Activated naive CD4-positive, alpha-beta T cell treated with anti-CD3 and anti-CD28 coated beads, Interleukin-2, amount 10 ng/mL, durations not matched to agents 7 days and 5 days (primary cell): Measurements from ENCODE around the gene GAS7.

ENCODE experiments used
- CTCF ChIA-PET: fragments of 350-600 bp; sonication (Branson Sonifier 250); formaldehyde crosslinking; loops from one replicate; lab custom pipeline; 2021; ENCODE audit warnings: antibody characterized with exemption; lab: Charles Lee
- DNase-seq: peaks from one replicate; pipeline ENCODE4 v3.0.0-alpha.2; 2020
- H3K27ac Mint-ChIP-seq: one replicate; pipeline ENCODE4 v1.8.0; 2021; ENCODE audit warnings: mild to moderate bottlenecking, moderate library complexity, mixed read lengths
- H3K27me3 Mint-ChIP-seq: one replicate; pipeline ENCODE4 v1.8.0; 2021; ENCODE audit warnings: mild to moderate bottlenecking, mixed read lengths
- H3K36me3 Mint-ChIP-seq: one replicate; pipeline ENCODE4 v1.8.0; 2021; ENCODE audit warnings: mixed read lengths
- H3K4me1 Mint-ChIP-seq: one replicate; pipeline ENCODE4 v1.8.0; 2021; ENCODE audit warnings: mixed read lengths
- H3K4me3 Mint-ChIP-seq: one replicate; pipeline ENCODE4 v1.8.0; 2021; ENCODE audit warnings: mild to moderate bottlenecking, moderate library complexity, mixed read lengths
- H3K9me3 Mint-ChIP-seq: one replicate; pipeline ENCODE4 v1.8.0; 2021; ENCODE audit warnings: mixed read lengths

Gene GAS7

DNA sequence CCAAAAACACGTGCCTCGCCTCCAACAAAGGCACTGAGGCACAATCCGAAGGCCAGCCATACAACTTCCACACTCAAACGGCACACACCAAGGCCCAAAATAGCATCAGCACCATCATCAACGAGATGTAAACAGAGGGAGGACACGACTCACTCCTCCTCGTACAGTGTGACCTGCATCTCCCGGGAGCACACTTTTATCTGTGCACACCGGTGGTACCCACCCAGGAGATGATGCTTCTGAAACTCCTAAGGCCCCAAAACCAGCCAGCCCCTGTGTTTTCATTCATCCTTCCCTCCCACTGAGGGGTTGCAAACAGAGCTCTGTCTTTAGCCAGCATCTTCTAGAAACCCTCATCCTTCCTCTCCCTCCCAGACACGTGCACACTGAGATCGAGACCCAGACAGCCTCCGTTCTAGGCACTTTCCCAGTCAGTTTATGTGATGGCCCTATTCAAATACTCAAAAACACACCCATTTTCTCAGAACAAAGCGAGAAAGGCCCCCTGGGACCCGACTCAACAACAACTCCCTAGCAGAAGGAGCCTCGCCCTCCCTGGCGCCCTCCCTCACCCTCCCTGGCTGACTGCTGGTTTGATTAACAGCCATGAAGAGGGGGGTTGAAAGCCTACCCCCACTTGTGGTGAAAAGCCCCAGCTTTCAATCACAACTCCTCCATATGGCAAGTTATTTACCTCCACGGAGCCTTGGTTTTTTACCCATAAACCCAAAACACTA is 76.3 kb downstream of the GAS7 start:
- peaks cover 4% of the 10 kb centered on the region for H3K9me3 Mint-ChIP-seq
- CTCF ChIA-PET, result no interaction called here
- peak; percentile 48 for DNase-seq
- peak overlapping the region; percentile 87 for H3K27ac Mint-ChIP-seq
- no peak overlapping the region for H3K4me3 Mint-ChIP-seq
- H3K27me3 Mint-ChIP-seq, result peaks cover 6% of the 10 kb centered on the region
- no peaks in the 10 kb centered on the region for H3K36me3 Mint-ChIP-seq
- H3K4me1 Mint-ChIP-seq, result peaks cover 62% of the 10 kb centered on the region

DNA sequence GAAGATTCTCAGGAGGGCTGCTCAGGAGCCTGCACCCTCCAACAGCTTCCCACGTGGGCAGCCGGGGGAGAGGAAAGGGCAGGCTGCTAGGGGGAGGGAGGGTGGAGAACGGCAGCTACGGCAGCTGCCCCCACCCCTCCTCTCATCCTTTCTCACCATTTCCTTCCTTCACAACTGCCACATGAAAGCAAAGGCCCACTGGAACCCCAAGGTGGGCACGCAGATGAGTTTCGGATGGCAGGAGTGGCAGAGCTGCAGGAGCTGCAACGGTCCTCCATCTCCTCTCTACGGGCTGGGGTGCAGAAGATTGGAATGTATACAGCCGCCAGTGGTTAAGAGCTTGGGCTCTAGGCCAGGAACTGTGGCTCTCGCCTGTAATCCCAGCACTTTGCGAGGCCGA is 77.7 kb downstream of the GAS7 start:
- no peaks in the 10 kb centered on the region for H3K36me3 Mint-ChIP-seq
- H3K4me1 Mint-ChIP-seq, result peaks cover 59% of the 10 kb centered on the region
- no peak overlapping the region for H3K4me3 Mint-ChIP-seq
- DNase-seq, result peak; percentile 24
- peak overlapping the region; percentile 71 for H3K27ac Mint-ChIP-seq
- peaks cover 10% of the 10 kb centered on the region for H3K27me3 Mint-ChIP-seq
- no peaks in the 10 kb centered on the region for H3K9me3 Mint-ChIP-seq
- CTCF ChIA-PET, result no interaction called here

DNA sequence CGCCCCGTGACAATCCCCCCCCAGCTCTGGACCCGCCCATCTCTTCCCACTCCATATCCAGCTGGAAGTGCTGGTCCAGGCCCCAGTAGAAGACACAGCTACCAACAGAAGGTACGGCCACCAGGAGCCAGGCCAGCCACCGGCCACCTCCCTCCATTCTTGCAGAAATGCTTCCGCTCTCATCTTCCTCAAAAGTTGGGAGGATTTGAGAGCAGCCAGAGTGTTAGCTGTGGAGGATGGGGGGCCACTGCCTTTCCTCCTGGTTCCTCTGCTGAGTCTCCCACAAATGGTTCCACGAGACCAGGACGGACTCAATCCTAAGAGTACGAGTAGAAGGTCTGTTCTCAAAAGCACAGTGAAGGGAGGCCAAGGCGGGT is 78.3 kb downstream of the GAS7 start:
- H3K27ac Mint-ChIP-seq, result peak overlapping the region; percentile 71
- peaks cover 16% of the 10 kb centered on the region for H3K27me3 Mint-ChIP-seq
- CTCF ChIA-PET, result no interaction called here
- peaks cover 66% of the 10 kb centered on the region for H3K4me1 Mint-ChIP-seq
- DNase-seq, result no peak
- no peaks in the 10 kb centered on the region for H3K9me3 Mint-ChIP-seq
- no peak overlapping the region for H3K4me3 Mint-ChIP-seq
- H3K36me3 Mint-ChIP-seq, result no peaks in the 10 kb centered on the region

DNA sequence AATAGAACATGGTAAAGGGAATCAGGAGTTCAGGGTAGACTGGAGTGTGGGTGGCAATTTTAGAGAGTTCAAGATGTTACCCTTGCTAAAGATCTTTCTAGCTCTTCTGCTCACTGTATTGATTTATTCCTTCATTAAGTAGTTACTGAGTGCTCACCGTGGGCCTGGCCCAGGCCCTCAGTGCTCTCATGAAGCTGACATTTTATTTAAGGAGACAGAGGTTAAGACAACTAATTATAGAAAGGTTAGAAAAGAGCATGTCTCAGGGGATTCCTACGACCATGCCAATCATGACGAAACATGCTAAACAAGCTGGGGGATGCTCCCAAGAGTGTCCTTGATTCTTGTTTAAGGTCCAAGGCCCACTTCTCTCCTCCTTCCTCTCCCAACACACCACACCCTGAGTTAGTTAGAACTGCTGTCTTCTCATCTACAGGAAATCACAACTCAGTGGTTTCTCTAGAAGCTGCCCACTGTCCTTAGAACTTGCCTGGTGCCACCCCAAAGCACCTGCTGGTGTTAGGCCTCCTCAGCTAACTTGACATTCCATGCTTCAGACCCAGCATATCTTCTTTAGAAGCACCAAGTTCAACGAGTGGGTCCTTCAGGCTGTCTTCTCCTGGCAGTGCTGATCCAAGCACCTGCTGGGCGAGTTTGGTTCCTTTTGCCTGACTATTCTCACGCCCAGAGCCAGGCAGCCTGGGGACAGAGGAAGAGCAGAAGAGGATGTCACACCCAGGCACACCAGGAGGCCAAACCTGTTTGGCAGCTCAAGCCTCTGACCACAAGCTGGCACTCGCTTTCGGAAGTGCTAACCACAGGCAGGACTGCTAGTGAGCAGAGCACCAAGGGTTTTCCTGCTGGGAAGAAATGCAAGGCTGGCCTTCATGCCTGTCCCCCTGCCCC is 79.0 kb downstream of the GAS7 start:
- DNase-seq, result no peak
- no peaks in the 10 kb centered on the region for H3K36me3 Mint-ChIP-seq
- no peak overlapping the region for H3K4me3 Mint-ChIP-seq
- H3K27me3 Mint-ChIP-seq, result peaks cover 21% of the 10 kb centered on the region
- H3K9me3 Mint-ChIP-seq, result no peaks in the 10 kb centered on the region
- peak overlapping the region; percentile 83 for H3K27ac Mint-ChIP-seq
- H3K4me1 Mint-ChIP-seq, result peaks cover 72% of the 10 kb centered on the region
- CTCF ChIA-PET, result no interaction called here

DNA sequence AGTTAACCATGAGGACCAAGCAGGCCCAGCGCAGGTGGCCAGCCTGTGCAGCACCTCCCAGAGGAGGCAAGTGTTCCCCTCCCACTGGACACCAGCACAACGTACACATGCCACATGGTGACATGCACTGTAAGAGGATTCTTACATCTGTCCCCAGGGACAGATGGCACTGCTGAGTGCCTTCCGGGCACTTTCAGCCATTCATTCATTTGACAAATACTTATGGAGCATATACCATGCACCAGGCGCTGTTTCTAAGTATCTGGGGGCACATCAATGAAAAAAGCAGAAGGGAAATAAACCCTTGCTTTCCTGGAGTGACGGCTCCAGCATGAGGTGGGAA is 79.6 kb downstream of the GAS7 start:
- CTCF ChIA-PET, result no interaction called here

DNA sequence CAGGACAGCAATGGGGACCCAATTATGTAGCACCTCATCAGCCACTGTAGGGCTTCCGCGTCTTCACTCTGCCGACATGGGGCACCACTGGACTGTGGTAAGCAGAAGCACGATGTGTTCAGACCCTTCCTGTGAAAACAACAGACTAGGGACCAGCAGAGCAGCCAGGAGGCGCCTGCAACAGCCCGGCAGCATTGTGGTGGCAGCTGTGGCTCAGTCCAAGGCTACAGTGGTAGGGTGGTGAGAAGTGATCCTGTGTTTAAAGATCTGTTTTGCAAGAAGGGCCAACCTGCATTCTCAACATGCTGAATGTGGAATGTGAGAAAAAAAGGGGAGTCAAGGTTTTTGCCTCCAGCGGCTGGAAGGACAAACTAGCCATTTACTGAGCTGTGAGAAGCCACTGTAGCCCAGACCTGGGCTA is 80.8 kb downstream of the GAS7 start:
- peak overlapping the region; percentile 26 for H3K27ac Mint-ChIP-seq
- H3K9me3 Mint-ChIP-seq, result no peaks in the 10 kb centered on the region
- H3K4me3 Mint-ChIP-seq, result no peak overlapping the region
- CTCF ChIA-PET, result no interaction called here
- H3K36me3 Mint-ChIP-seq, result no peaks in the 10 kb centered on the region
- no peak for DNase-seq
- peaks cover 73% of the 10 kb centered on the region for H3K4me1 Mint-ChIP-seq
- peaks cover 30% of the 10 kb centered on the region for H3K27me3 Mint-ChIP-seq

More for the DNA sequence above, 79.6 kb downstream of the GAS7 start:
- Mint-ChIP-seq H3K27me3 (peaks cover 28% of the 10 kb centered on the region), H3K9me3 (no peaks in the 10 kb centered on the region), H3K36me3 (no peaks in the 10 kb centered on the region), H3K27ac (peak overlapping the region; percentile 33), H3K4me3 (no peak overlapping the region), H3K4me1 (peaks cover 76% of the 10 kb centered on the region)
- DNase-seq, result no peak

DNA sequence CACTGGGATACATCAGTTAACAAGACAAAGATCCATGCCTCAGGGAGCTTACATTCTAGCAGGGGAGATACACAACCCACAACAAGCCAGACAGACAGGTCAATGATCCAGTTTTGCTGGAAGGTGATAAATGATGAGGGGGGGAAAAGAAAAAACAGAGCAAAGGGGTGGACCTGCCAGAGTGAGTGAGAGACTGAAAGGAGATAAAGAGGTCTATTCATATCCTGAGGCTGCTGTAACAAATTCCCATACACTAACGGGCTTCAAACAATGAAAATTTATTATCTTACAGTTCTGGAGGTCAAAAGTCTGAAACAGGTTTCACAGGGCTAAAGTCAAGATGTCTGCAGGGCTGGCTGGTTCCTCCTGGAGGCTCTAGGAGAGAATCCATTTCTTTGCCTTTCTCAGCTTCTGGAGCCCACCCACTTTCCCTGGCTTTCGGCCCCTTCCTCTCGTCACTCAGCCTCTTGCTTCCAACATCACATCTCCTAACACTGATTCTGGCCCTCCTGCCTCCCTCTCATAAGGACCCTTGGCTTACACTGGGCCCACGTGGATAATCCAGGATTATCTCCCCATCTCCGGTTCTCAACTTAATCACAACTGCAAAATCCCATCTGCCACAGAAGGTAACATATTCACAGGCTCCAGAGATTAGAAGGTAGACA is 81.5 kb downstream of the GAS7 start:
- peaks cover 66% of the 10 kb centered on the region for H3K4me1 Mint-ChIP-seq
- CTCF ChIA-PET, result no interaction called here
- H3K27ac Mint-ChIP-seq, result no peak overlapping the region
- no peaks in the 10 kb centered on the region for H3K36me3 Mint-ChIP-seq
- peaks cover 34% of the 10 kb centered on the region for H3K27me3 Mint-ChIP-seq
- no peaks in the 10 kb centered on the region for H3K9me3 Mint-ChIP-seq
- no peak overlapping the region for H3K4me3 Mint-ChIP-seq
- DNase-seq, result no peak

DNA sequence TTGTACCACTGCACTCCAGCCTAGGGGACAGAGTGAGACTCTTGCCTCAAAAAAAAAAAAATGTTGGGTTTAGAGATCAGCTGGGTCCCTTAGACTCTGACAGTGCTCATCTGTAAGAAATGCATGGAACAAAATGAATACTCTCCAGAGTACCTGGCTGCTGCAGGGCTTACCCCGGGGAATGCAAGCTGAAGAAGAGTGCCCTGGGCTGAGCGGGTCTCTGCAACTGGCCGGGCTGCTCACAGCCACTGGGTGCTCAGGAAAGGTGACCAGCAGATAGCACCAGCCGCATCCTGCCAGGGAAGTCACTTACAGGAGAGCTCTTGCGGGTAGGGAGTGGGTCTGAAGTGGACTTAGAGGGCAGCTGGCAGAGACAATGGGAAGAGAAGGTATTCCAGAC is 82.1 kb downstream of the GAS7 start:
- H3K27me3 Mint-ChIP-seq, result peaks cover 31% of the 10 kb centered on the region
- no peak for DNase-seq
- H3K36me3 Mint-ChIP-seq, result no peaks in the 10 kb centered on the region
- CTCF ChIA-PET, result no interaction called here
- H3K4me1 Mint-ChIP-seq, result peaks cover 60% of the 10 kb centered on the region
- no peaks in the 10 kb centered on the region for H3K9me3 Mint-ChIP-seq
- H3K4me3 Mint-ChIP-seq, result no peak overlapping the region
- H3K27ac Mint-ChIP-seq, result no peak overlapping the region

DNA sequence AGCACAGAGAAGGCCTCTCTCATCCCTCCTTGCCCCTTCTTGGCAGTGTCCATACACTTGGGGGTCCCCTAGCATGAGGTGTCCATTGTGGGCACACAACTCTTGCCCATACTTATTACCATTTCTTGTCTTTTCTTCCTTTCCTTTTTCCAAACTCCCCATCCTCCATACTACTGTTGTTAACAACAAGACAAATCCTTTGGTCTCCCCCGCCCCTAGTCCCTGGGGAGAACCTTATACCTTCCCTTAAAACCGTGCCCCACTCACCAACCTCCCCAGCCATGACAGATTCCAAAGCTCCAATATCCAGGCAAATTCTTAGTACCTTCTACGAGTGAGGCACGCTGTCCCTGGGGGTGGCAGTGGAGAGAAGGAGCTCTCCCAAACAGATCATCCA is 82.9 kb downstream of the GAS7 start:
- Mint-ChIP-seq H3K27ac (peak overlapping the region; percentile 47), H3K4me3 (no peak overlapping the region), H3K27me3 (peaks cover 31% of the 10 kb centered on the region), H3K4me1 (peaks cover 54% of the 10 kb centered on the region), H3K9me3 (no peaks in the 10 kb centered on the region), H3K36me3 (no peaks in the 10 kb centered on the region)
- no peak for DNase-seq
- CTCF ChIA-PET, result no interaction called here

DNA sequence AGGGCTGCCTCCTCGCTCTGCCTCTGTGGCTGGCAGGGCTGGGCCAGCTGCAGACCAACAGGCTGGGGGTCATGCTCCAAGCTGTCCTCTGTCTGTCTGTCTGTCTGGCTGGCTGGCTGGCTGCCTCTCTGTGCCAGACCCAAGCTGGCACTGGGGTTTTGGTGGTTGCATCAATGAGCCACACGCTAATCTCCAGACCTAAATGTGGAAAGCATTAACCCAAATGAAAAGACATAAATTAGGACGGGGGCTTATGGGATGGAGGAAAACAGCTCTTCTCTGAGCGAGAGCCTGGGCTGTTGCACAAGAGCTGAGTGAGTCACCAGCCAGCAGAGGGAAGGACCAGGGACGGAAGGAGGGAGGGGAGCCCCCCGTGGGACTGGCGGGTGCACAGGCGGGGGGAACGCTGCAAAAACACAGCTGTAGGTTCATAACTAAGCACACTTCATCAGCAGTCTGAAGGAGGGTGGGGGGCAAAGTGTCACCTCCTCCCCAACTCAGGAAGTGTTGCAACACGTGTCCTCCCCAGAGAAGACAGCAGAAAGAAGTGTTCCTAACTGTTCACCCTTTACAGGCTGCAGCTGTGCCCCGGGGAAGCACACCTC is 83.4 kb downstream of the GAS7 start:
- Mint-ChIP-seq H3K27ac (peak overlapping the region; percentile 47), H3K4me3 (no peak overlapping the region), H3K4me1 (peaks cover 49% of the 10 kb centered on the region), H3K9me3 (peaks cover 2% of the 10 kb centered on the region), H3K36me3 (no peaks in the 10 kb centered on the region), H3K27me3 (peaks cover 31% of the 10 kb centered on the region)
- CTCF ChIA-PET, result no interaction called here
- peak; percentile 57 for DNase-seq

DNA sequence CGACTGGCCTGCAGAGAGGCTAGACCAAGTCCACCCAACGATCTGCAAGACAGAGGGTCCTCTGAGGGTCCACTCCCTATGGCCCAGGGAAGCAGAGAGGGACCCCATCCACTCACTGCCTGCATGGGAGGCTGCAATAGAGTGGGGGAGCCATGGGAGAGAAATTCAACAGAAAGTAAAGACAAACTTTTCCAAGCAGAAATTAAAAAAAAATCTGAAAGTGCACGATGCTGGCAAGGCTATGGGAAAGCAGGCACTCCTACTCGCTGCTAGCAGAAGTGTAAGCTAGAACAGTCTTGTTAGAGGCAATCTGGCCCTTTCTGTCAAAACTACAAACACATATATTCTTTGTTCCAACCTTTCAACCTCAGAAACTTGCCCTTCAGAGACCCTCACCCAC is 85.4 kb downstream of the GAS7 start:
- no peak overlapping the region for H3K27ac Mint-ChIP-seq
- H3K4me1 Mint-ChIP-seq, result peaks cover 31% of the 10 kb centered on the region
- no peak for DNase-seq
- H3K4me3 Mint-ChIP-seq, result no peak overlapping the region
- H3K36me3 Mint-ChIP-seq, result no peaks in the 10 kb centered on the region
- peaks cover 2% of the 10 kb centered on the region for H3K9me3 Mint-ChIP-seq
- peaks cover 31% of the 10 kb centered on the region for H3K27me3 Mint-ChIP-seq
- CTCF ChIA-PET, result no interaction called here

DNA sequence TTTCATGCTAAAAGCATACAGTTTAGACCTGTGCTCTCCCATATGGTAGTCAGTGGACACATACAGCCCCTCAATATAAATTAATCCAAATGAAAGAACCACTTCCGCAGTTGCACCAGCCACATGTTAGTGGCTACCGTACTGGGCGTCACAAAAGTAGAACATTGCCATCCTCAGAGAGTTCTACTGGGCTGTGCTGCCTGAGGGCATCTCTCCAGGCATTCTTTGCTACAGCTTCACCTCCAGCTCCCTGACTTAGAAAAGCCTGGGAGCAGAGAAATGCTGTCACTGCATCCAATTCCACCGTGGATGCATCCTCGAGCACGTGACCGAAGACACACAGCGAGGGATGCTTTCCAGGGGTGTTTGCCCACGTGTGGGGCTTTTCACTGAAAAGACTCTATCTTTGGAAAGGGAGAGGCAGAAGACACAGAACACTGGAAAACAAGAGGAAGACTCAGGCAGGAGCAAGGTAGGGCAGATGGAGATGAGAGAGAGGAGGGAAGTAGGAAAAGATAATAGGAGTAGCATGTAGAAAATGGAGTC is 86.4 kb downstream of the GAS7 start:
- peaks cover 24% of the 10 kb centered on the region for H3K4me1 Mint-ChIP-seq
- CTCF ChIA-PET, result no interaction called here
- no peak overlapping the region for H3K4me3 Mint-ChIP-seq
- peaks cover 31% of the 10 kb centered on the region for H3K27me3 Mint-ChIP-seq
- no peak for DNase-seq
- H3K9me3 Mint-ChIP-seq, result peaks cover 2% of the 10 kb centered on the region
- H3K36me3 Mint-ChIP-seq, result no peaks in the 10 kb centered on the region
- no peak overlapping the region for H3K27ac Mint-ChIP-seq

DNA sequence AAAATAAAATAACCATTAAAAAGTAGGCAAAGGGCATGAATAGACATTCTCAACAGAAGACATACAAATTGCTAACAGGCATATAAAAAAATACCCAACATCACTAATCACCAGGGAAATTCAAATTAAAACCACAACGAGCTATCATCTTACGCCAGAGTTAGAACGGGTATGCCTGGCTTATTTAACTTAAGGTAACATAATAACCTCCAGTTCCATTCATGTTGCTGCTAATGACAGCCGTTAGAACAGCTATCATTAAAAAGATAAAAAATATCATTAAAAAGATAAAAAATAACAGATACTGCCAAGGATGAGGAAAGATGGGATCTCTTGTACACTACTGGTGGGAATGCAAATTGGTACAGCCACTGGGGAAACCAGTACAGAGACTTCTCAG is 89.3 kb downstream of the GAS7 start:
- H3K27me3 Mint-ChIP-seq, result peaks cover 23% of the 10 kb centered on the region
- no peak for DNase-seq
- CTCF ChIA-PET, result no interaction called here
- H3K4me3 Mint-ChIP-seq, result no peak overlapping the region
- peaks cover 4% of the 10 kb centered on the region for H3K4me1 Mint-ChIP-seq
- H3K9me3 Mint-ChIP-seq, result peaks cover 8% of the 10 kb centered on the region
- no peak overlapping the region for H3K27ac Mint-ChIP-seq
- H3K36me3 Mint-ChIP-seq, result no peaks in the 10 kb centered on the region
